HG02840 (cell line): ENCODE measurements around the gene CDKL1.
A peak's percentile ranks its signal among the peaks of the same experiment; 100 is the strongest.
"Not testable (repeated sequence)": the region's sequence is repeated elsewhere in the genome, so short reads cannot be mapped to it uniquely, and the experiment has no call there.

Source experiments
- ATAC-seq: cut with Tn5 transposase; IDR thresholded peaks from one replicate; pipeline ENCODE4 v1.9.1; 2021; ENCODE audit warnings: mild to moderate bottlenecking, moderate library complexity, moderate number of reproducible peaks; ENCODE audit not compliant: unreplicated experiment, low FRiP score

The CDKL1 gene

GRCh38 chr14:50359631-50360030 lies 37.0 kb downstream of the CDKL1 start:
- no peak for ATAC-seq

DNA sequence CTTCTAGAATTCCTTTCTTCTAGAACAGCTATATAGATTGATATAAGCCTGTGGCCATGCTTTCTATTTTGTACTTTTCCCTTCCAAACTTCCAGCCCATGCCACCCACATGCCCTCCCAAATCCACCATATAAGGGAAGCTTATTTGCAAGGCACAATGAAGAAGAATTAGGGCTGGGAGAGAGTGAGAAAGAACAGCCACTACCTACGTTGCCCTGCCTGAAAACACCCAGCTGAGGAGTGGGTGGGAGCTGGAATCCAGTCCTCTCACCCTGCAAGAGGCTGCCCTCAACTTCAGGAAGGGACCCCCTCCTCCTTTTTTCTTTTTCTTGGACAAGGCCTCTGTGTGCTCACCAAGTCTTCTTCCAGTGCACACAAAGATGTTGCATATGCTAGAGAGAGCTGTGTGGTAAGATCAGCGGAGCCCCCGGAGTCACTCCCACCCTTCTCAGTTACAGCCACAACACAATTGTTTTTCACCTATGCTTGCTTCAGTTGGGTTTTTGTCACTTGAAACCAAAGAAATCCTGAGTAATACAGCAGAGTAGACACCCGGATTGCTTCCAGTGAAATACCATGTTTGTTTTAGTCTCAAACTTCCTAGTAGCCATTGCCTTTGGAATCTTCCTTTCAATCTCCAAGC lies 38.8 kb downstream of the CDKL1 start:
- no peak for ATAC-seq

DNA sequence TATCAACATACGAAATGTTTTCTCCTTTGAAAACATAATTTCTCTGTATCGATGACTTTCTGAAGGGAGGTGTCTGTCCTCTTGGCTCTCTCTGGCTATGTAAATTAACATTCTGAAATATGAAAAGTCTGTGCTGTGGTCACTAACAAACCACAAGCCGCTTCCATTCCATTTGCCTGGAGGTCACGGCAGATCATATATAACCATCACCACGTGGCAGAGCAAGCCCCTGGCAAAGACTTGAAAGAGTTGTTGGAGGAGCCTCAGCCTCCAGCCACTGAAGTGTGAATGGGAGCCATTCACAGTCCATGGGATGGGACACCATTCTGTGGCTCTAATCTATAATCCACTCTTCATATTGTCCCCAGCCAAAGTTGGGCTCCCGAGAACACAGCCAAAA lies 39.6 kb downstream of the CDKL1 start:
- no peak for ATAC-seq

DNA sequence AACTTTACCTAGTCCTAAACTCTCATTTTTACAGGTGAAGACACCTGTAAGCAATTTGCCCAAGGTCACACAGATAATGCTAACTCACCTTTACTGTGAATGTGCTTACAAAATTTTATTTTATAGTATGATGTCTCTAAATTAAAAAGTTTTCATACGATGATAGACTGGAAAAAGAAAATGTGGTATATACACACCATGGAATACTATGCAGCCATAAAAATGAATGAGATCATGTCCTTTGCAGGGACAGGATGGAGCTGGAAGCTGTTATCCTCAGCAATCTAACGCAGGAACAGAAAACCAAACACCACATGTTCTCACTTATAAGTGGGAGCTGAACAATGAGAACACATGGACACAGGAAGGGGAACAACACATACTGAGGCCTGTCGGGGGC lies 40.4 kb downstream of the CDKL1 start:
- ATAC-seq: not testable (repeated sequence)

DNA sequence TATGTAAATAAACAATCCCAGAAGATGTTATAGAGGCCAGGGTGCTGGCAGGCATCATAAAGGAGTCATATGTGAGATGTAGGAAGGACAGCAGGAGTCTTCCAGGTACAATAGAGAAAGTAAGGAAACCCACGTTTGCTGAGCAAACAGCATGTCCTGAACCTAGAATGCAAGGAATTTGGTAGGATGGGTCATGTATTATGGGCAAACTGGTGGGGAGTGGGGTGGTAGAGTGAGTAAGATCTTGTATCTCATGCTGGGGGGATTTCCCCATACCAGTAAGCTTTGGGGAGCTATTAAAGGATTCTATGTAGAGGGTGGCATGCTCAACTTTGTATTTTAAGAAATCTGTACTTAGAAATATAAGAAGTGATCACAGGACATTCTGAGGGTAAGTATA lies 41.0 kb downstream of the CDKL1 start:
- no peak for ATAC-seq

DNA sequence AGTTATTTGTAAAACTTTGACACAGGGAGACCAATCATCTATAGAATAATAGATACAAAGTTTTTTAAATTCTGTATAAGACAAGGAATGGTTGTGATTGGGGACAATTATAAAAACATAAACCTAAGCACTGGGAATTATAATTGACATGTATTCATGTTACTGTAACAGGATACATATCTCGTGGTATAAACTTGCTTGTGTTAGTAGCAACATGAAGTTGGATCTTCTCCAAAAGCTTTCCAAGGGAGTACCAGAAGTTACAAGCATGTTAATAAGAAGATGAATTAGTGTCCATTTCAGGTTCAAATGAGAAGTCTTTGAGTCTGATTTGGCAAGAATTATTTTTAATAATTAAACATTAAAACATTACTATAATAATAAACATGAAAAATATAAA lies 42.2 kb downstream of the CDKL1 start:
- ATAC-seq: no peak

DNA sequence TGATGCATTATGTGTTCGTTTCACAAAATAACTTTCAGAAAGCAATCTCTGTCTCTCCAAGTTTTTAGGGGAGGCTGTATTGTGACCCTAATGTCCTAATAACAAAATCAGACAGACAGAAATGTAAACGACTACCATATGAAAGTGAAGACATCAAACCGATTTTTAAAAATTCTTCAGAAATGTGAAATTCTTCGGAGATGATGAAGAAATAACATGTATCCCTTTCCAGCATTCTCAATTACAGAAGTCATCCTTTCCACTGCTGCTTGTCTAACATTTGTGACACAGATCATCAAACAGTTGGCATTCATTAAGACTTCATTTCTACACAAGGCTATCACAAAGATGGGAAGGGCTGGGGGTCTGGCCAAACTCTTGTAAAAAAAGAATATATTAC lies 43.6 kb downstream of the CDKL1 start:
- ATAC-seq: no peak

GRCh38 chr14:50352584-50352983 lies 44.1 kb downstream of the CDKL1 start:
- ATAC-seq: no peak

- ATAC-seq: no peak
Measured at GRCh38 chr14:50350975-50351374, 45.7 kb downstream of the CDKL1 start.

GRCh38 chr14:50348933-50349332 lies 47.7 kb downstream of the CDKL1 start:
- ATAC-seq: no peak

- ATAC-seq: no peak
Measured at GRCh38 chr14:50347521-50347920, 49.2 kb downstream of the CDKL1 start.

- no peak for ATAC-seq
Measured at GRCh38 chr14:50345846-50346422, 50.7 kb downstream of the CDKL1 start.

DNA sequence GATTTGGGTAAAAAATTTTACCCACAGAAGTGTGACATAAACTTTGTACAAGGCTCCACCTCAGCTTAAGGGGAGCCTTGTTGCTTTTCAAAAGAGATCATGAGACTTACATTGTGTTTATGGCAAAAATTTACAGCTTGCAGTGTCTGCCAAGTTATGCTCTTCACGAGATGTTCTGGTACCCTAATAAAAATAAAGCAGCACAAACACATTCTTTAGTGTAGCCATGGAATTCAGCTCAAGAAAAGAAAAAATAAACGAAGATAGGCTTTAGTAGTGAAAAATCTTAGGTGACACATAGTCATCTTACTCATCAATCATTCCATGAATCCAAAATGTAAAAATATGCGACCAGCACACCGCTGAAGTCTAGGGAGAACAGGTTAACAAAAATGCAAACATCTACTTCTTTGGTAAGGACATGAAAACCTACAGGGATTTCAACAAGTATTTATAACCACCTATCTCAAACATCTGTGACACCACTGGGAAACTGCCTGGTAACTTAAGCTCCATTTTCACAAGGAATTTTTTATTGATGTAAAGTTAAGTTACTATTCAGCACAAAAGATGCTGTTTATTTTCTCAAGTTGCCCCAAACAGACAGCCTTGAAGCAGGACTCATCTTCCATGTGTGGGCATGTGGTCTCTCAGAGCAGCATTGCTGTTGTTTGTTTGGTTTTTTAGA lies 51.7 kb downstream of the CDKL1 start:
- no peak for ATAC-seq

GRCh38 chr14:50344116-50344775 lies 52.4 kb downstream of the CDKL1 start:
- peak; percentile 73 for ATAC-seq

GRCh38 chr14:50343434-50343833 lies 53.2 kb downstream of the CDKL1 start:
- no peak for ATAC-seq

DNA sequence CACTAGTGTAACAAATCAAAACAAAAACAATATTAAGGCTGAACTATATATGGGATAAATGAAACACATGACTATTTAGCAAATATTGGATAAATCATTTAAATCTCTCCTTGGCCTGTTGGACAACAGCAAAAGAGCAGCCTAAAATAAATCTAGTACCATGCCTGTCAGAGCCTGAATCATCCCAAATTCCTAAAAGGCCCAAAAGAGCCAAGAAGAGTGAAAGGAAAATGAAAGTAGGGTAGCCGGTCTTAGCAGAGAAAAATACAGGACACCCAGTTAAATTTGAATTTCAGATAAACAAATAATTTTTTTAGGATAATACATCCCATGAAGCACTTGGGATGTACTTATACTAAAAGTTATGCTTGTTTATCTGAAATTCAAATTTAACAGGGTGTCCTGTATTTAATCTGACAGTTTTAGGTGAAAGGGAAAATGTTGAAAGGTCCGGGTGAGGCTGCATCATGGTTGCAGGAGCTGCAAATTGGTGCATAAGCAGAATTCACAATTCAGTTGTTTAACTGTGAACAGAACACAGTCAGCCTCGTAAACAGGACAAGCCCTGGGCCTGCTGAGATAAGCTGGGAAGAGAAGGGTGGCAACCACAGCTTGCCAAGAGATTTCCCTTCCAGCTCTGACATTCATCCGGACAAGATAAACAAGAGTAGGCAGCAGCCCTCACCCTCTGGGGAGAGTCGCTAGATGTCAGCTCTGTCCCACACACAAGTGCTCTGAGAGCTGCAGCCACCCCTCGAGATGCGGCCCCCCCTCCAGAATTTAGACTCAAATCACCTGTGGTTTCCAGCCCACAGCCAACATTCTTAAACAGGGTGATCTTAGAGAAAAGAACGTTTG lies 54.2 kb downstream of the CDKL1 start:
- no peak for ATAC-seq

DNA sequence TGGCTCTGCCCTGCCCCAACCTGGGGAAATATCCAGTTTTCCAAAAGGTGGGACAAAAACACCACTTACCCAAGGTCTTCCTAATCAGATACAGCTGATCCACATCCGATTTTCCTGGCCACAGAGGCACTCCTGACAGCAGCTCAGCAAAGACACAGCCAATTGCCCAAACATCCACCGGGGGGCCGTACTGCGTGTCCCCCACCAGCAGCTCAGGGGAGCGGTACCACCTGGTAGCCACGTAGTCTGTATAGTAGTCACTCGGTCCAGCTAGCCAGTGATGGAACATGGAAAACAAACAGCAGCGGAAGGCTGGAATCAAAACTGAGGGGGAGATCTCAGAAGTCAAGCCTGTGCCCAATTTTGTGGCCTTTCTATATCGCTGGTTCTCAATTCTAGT lies 55.7 kb downstream of the CDKL1 start:
- no peak for ATAC-seq

DNA sequence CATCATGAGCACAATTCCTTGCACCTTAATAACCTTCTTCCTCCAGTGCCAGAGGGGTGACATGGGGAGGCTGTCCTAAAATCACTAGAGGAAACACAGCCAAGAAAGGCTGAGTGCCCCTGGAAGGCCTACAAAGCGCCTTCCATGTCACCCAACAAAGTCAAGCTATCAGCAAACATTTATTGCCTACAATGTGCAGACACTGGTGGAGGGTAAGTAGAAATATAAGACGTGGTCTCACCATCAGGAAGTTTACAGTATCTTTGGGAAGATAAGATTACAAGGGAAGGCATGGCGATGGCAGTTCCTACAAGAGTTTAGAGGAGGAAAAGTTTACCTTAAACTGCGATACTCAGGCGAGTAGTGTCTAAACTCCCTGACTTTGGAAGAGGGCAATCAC lies 56.6 kb downstream of the CDKL1 start:
- no peak for ATAC-seq

- no peak for ATAC-seq
Measured at GRCh38 chr14:50339178-50339804, 57.4 kb downstream of the CDKL1 start.

GRCh38 chr14:50338587-50338986 lies 58.1 kb downstream of the CDKL1 start:
- no peak for ATAC-seq
